HG03175 (cell line): ENCODE results near the gene MAPKAPK5.
"Not testable (repeated sequence)": the region's sequence is repeated elsewhere in the genome, so short reads cannot be mapped to it uniquely, and the experiment has no call there.

Experiments
- ATAC-seq: cut with Tn5 transposase; IDR thresholded peaks from one replicate; pipeline ENCODE4 v1.9.1; 2021; ENCODE audit warnings: mild to moderate bottlenecking, moderate library complexity; ENCODE audit not compliant: unreplicated experiment

The MAPKAPK5 gene

GRCh38 chr12:111873113-111873512, 31.1 kb downstream of the MAPKAPK5 start:
- ATAC-seq: no peak

GRCh38 chr12:111881716-111882115, 39.7 kb downstream of the MAPKAPK5 start:
- no peak for ATAC-seq

GRCh38 chr12:111886662-111887545, 44.9 kb downstream of the MAPKAPK5 start:
- ATAC-seq: no peak

- ATAC-seq: no peak
Observed at GRCh38 chr12:111887926-111888745, 46.1 kb downstream of the MAPKAPK5 start.

DNA sequence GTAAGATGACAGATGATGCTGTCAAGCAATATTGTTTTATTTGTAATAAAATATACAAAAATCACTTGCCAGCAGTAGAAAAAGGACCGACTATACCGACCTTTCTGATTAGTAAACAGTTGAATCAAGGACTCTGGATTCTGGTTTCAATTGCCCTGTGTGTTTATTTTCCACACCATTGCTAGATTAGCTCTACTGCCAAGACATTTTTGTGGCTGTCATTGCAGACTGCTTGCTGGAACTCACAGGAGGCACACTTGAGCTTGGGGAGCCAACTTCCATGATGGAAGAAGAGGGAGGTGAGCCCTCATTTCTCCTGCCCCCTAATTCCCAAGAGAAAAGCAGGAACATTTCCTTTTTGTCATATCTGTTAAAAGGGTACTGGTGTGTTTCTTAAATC, 51.3 kb downstream of the MAPKAPK5 start:
- ATAC-seq: no peak

GRCh38 chr12:111894556-111894955, 52.5 kb downstream of the MAPKAPK5 start:
- ATAC-seq: no peak

DNA sequence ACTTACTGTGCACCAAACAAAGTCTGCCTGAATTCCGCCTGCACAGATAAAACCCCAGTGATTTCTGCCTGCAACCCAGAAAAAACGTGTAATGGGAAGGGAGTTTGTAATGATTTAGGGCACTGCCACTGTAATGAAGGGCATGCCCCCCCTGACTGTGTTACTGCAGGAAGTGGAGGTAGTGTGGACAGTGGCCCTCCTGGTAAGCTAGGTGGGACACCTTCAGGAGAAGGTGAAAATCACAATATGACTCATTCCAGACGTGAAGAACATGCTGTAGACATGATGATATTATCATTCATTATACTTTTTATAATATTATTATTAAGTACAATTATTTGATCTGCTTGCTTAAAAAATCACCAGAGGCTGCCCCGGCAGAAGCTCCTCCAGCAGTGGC, 59.2 kb downstream of the MAPKAPK5 start:
- no peak for ATAC-seq

DNA sequence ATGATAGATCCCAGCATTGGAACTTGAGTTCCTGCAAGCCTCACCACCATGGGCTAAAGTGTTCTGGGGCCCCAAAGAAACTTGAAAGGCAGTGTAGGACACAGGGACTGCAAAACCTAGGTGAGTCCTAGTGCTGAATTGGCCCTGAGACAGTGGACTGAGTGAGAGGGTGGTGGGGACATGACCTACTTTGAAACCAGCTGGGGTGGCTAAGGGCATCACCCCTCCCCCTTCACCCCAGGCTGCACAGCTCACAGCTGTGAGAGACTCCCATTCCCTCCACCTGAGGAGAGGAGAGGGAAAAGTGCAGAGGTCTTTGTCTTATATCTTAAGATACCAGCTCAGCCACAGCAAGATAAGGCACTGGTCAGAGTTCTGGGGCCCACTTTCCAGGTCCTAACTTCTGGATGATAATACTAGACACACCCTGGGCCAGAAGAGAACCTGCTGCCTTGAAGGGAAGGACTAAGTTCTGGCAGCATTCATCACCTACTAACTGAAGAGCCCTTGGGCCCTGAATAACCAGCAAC, 62.5 kb downstream of the MAPKAPK5 start:
- ATAC-seq: no peak

DNA sequence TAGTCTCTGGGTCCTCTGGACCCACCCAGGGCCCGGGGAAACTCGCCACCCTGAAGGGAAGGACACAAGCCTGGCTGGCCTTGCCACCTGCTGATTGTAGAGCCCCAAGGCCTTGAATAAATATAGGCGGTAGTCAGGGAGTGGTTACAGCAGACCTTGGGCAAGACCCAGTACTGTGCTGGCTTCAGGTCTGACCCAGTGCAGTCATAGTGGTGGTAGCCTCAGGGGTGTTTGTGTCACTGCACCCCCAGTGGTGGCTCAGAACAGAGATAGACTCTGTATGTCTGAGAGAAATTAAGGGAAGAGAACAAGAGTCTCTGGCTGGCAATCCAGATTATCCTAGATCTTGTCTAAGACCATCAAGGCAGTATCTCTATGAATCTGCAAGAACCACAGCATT, 63.5 kb downstream of the MAPKAPK5 start:
- no peak for ATAC-seq

GRCh38 chr12:111907740-111908139, 65.7 kb downstream of the MAPKAPK5 start:
- no peak for ATAC-seq

GRCh38 chr12:111925171-111925570, 83.1 kb downstream of the MAPKAPK5 start:
- ATAC-seq: no peak

GRCh38 chr12:111926631-111927030, 84.6 kb downstream of the MAPKAPK5 start:
- ATAC-seq: no peak

GRCh38 chr12:111927346-111927745, 85.3 kb downstream of the MAPKAPK5 start:
- no peak for ATAC-seq

DNA sequence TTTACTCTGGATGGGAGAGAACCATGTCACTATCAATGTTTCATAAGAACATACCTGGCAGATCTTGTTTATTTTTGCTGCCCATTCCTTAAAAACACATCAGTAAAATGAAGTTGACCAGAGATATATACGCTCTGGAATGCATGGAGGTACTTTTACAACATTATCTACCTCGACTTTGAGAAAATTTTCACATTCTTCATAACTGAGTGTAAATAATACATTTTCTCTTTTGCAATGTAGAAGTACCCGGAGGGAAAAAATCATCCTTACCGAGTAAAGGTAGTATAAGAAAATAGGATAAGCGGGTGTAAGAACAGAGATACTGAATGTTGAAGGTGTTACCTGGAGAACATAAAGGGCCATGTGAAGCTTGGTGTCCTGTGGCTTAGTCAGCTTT, 90.2 kb downstream of the MAPKAPK5 start:
- no peak for ATAC-seq

GRCh38 chr12:111936869-111937268, 94.8 kb downstream of the MAPKAPK5 start:
- no peak for ATAC-seq

DNA sequence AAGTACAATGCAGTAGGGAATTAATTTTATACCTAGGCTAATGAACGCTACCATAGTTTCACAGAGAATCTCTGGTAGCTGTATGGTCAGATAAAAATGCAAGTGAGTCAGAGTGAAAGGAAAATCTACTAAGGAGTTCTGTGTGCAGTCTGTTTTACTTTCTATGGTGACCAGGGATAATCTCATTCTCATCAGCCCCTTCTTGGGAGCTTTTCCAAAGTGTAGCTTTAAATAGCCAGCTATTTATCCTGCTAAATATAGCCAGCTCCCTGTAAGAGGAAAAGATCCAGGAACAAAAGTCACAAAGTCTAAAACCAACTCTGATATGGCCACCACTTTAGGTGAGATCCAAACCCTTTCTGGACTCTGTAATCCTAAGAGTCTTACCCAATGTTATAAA, 95.4 kb downstream of the MAPKAPK5 start:
- no peak for ATAC-seq

DNA sequence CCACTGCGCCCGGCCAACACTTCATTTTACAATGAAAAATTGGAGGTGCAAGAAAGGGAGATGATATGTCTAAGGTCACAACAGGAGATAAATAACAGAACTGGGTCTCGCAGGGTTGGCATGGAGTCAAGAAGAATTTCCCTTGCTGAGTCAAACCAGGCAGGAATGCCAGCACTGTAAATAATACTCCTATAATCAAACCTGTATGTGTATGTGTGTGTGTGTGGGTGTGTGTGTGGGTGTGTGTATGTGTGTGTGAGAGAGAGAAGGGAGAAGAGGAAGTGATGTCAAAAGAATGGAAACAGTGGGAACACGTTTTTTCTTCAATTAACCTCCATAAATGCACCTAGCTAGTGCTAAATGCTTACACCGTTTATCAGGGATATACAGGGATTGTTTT, 100.5 kb downstream of the MAPKAPK5 start:
- ATAC-seq: no peak

GRCh38 chr12:111943929-111944328, 101.9 kb downstream of the MAPKAPK5 start:
- ATAC-seq: no peak

DNA sequence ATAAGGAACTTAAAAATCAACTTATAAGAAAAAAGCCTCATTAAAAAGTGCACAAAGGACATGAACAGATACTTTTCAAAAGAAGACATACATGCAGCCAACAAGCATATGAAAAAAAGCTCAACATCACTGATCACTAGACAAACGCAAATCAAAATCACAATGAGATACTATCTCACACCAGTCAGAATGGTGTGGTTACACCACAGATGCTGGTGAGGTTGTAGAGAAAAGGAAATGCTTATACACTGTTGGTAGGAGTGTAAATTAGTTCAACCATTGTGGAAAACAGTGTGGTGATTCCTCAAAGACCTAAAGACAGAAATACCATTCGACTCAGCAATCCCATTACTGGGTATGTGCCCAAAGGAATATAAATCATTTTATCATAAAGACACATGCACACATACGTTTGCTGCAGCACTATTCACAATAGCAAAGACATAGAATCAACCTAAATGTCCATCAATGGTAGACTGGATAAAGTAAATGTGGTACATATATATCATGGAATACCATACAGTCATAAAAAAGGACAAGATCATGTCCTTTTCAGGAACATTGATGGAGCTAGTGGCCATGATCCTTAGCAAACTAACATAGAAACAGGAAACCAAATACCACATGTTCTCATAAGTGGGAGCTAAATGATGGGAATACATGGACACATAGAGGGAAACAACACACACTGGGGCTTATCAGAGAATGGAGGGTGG, 109.1 kb downstream of the MAPKAPK5 start:
- not testable (repeated sequence) for ATAC-seq
